Neuronal stem cell (in vitro differentiated cells): ENCODE results near the gene NDUFS2. TPM values are rescaled to one million over a fixed set of nuclear protein-coding genes. Genes with fewer than 3 reads are reported as not detected.
A peak's percentile ranks its signal among the peaks of the same experiment; 100 is the strongest.

Experiments
- DNase-seq: peaks from one replicate; pipeline ENCODE4 v3.0.0-alpha.2; 2013; ENCODE audit warnings: low spot score
- H2AFZ ChIP-seq: one replicate; pipeline ENCODE4 v1.6.1; 2013; ENCODE audit warnings: mild to moderate bottlenecking, low read length, inconsistent platforms
- H2AK5ac ChIP-seq: 2 replicates; pipeline ENCODE4 v1.6.1; 2013; ENCODE audit warnings: low read depth, mild to moderate bottlenecking, inconsistent platforms, low read length, moderate library complexity, mixed read lengths
- H2BK120ac ChIP-seq: 2 replicates; pipeline ENCODE4 v1.6.1; 2013; ENCODE audit warnings: low read depth, mild to moderate bottlenecking, inconsistent platforms, low read length, moderate library complexity, mixed read lengths
- H2BK12ac ChIP-seq: one replicate; pipeline ENCODE4 v1.6.1; 2013; ENCODE audit warnings: low read length, inconsistent platforms
- H2BK15ac ChIP-seq: 2 replicates; pipeline ENCODE4 v1.6.1; 2013; ENCODE audit warnings: mild to moderate bottlenecking, low read length, inconsistent platforms, mixed read lengths
- H2BK5ac ChIP-seq: one replicate; pipeline ENCODE4 v1.6.1; 2013; ENCODE audit warnings: inconsistent platforms, mild to moderate bottlenecking, low read length, moderate library complexity
- H3K14ac ChIP-seq: one replicate; pipeline ENCODE4 v1.6.1; 2013; ENCODE audit warnings: low read length, inconsistent platforms
- H3K18ac ChIP-seq: 2 replicates; pipeline ENCODE4 v1.6.1; 2013; ENCODE audit warnings: low read length, inconsistent platforms
- H3K23ac ChIP-seq: 2 replicates; pipeline ENCODE4 v1.6.1; 2013; ENCODE audit warnings: low read depth, mild to moderate bottlenecking, mixed read lengths, low read length, inconsistent platforms; ENCODE audit not compliant: poor library complexity
- H3K27ac ChIP-seq: replicated peaks from 3 replicates; pipeline ENCODE4 v1.5.1; 2013; ENCODE audit warnings: low read length, inconsistent platforms
- H3K27me3 ChIP-seq, 3 experiments: 2 replicates each; pipeline ENCODE4 v1.6.1; 2013; ENCODE audit warnings: low read length in 3 of 3, mild to moderate bottlenecking in 2 of 3, inconsistent platforms in 1 of 3, low read depth in 1 of 3, mixed read lengths in 1 of 3, moderate library complexity in 1 of 3; ENCODE audit not compliant: control insufficient read depth in 3 of 3, insufficient read depth in 3 of 3
- H3K36me3 ChIP-seq, 2 donors: replicated peaks in 1 of 2; 2 replicates each; pipeline ENCODE4 v1.6.1; 2013; ENCODE audit warnings: low read length in 2 of 2; ENCODE audit not compliant: control insufficient read depth in 2 of 2, insufficient read depth in 2 of 2
- H3K4ac ChIP-seq: 2 replicates; pipeline ENCODE4 v1.6.1; 2013; ENCODE audit warnings: inconsistent platforms, mild to moderate bottlenecking, low read length, moderate library complexity
- H3K4me1 ChIP-seq, 2 donors: 1 replicate in 1 of 2; 2 replicates in 1 of 2; pipeline ENCODE4 v1.6.1; 2013; ENCODE audit warnings: low read length in 2 of 2, low read depth in 1 of 2; ENCODE audit not compliant: control insufficient read depth in 2 of 2, insufficient read depth in 1 of 2
- H3K4me2 ChIP-seq: one replicate; pipeline ENCODE4 v1.6.1; 2013; ENCODE audit warnings: mild to moderate bottlenecking, low read length, inconsistent platforms; ENCODE audit not compliant: insufficient read depth, poor library complexity, severe bottlenecking
- H3K4me3 ChIP-seq, 2 donors: 2 replicates each; pipeline ENCODE4 v1.5.1; 2013; ENCODE audit warnings: low read length in 2 of 2, mild to moderate bottlenecking in 2 of 2, inconsistent platforms in 1 of 2, moderate library complexity in 1 of 2
- H3K79me1 ChIP-seq: one replicate; pipeline ENCODE4 v1.6.1; 2013; ENCODE audit warnings: low read depth, mild to moderate bottlenecking, inconsistent platforms, low read length, moderate library complexity
- H3K9ac ChIP-seq: one replicate; pipeline ENCODE4 v1.6.1; 2013; ENCODE audit warnings: mild to moderate bottlenecking, low read depth, low read length, inconsistent platforms; ENCODE audit not compliant: poor library complexity
- H3K9me3 ChIP-seq, 2 donors: replicated peaks in 1 of 2; 2 replicates each; pipeline versions ENCODE3 to v1.6.1; 2013; ENCODE audit warnings: low read length in 2 of 2, mild to moderate bottlenecking in 2 of 2, inconsistent platforms in 1 of 2, low read depth in 1 of 2, mixed read lengths in 1 of 2, moderate library complexity in 1 of 2; ENCODE audit not compliant: control insufficient read depth in 2 of 2, insufficient read depth in 1 of 2
- H4K8ac ChIP-seq: one replicate; pipeline ENCODE4 v1.6.1; 2013; ENCODE audit warnings: low read depth, mild to moderate bottlenecking, inconsistent platforms, low read length, moderate library complexity
- H4K91ac ChIP-seq: one replicate; pipeline ENCODE4 v1.6.1; 2013; ENCODE audit warnings: low read length, low read depth, mild to moderate bottlenecking, inconsistent platforms; ENCODE audit not compliant: poor library complexity
- WGBS, 2 donors: extraction: QIAGEN DNeasy Blood & Tissue Kit; methylation state at CpG; one replicate each; pipeline ENCODE4 v1.1.7; 2013; ENCODE audit warnings: missing lambda C conversion rate in 2 of 2, mixed read lengths in 1 of 2; ENCODE audit not compliant: insufficient read length in 2 of 2, insufficient replicate concordance in 1 of 2; ENCODE audit errors: extremely low coverage in 2 of 2; 5-methylcytosine and 5-hydroxymethylcytosine counted together
- polyA plus RNA-seq, 2 experiments: library from polyadenylated mRNA; stranded (reverse); fragments of 200-250 nt; gene quantifications; one replicate each; pipeline ENCODE4 v1.2.3, GENCODE V29; 2013

NDUFS2 gene
- 59.9 TPM for polyA plus RNA-seq (2013, experiment 1 of 2)
- polyA plus RNA-seq (2013, experiment 2 of 2): 60.5 TPM

DNA sequence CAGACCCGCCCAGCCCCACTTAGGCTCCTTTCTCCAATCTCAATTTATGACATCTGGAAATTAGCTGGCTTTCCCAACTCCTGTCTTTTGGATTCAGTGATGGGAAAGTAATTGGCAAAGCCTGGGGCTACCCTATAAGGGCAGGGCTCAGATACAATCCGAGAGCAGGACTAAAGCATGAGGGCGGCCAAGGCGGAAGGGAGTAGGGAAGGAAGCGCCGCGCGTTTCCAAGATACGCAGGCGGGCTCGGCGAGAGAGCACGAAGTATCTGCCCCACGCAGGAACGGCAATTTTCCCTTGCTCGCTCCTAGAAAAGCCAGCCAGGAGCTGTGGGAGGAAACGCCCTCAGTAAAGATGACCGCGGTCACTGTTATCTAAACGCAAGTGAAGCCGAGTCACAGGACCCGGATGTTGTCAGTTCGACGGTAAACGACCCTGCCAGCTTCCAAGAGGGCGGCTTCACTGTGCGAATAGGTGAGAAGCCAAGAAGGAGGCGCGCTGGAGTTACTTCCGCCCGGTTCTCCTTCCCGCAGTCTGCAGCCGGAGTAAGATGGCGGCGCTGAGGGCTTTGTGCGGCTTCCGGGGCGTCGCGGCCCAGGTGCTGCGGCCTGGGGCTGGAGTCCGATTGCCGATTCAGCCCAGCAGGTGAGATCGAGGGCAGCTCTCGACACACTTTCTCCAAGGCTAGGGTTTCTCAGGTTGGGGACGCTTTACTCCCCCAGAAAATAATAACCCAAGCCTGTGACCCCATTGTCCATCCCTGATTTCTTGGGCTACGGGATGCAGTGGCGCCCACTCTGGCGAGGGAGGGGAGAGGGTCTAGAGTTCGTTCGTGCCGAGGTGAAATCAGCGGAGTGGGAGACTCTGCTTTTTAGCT is at the start of gene NDUFS2:
Gene NDUFS2, plus strand, starts transcription at position 532 of the 877 bp plus-strand sequence. Its CDS starts 19 bp downstream, at position 551.
- Histone ChIP-seq H3K79me1 (no peaks in the 10 kb centered on the region), H3K9me3 (no peaks in the 10 kb centered on the region), H2AFZ (peak within 1 kb of the TSS; percentile 92), H3K4me3 (peak within 1 kb of the TSS; percentile 73 to 89), H3K27me3 (no peaks in the 10 kb centered on the region), H3K36me3 (peaks cover 8 to 37% of the 10 kb centered on the region in 2 donors), H3K18ac (peak within 1 kb of the TSS; percentile 95), H3K4me1 (peaks cover 26 to 45% of the 10 kb centered on the region in 2 donors), H2BK12ac (peak within 1 kb of the TSS; percentile 14), H2BK15ac (peak within 1 kb of the TSS; percentile 23), H3K27ac (peak within 1 kb of the TSS; percentile 82), H4K8ac (peak within 1 kb of the TSS; percentile 94), H4K91ac (peak within 1 kb of the TSS; percentile 34), H3K14ac (peak within 1 kb of the TSS; percentile 72), H2BK5ac (peak within 1 kb of the TSS; percentile 46), H2BK120ac (peak within 1 kb of the TSS; percentile 39), H2AK5ac (peak within 1 kb of the TSS; percentile 86), H3K9ac (no peak within 1 kb of the TSS), H3K4ac (peak within 1 kb of the TSS; percentile 31), H3K4me2 (peak within 1 kb of the TSS; percentile 45), H3K23ac (peak within 1 kb of the TSS; percentile 83)
- DNase-seq: peak; percentile 96
- no CpG with 5 or more reads among the region's 53 CpGs for WGBS, 2 donors

DNA sequence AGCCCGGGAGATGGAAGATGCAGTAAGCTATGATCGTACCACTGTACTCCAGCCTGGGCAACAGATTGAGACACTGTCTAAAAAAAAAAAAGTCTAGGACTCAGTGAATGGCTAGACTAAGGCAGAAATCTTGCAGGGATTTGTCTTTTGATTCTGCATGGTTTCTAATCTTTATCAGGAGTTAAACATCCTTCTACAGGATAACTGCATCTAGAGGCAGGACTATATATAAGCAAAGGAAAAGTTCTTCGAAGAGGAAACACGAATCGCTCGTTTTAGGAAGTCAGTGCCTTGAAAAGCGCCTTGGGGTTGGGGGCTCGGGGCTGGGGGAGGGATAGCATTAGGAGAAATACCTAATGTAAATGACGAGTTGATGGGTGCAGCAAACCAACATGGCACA is 49.0 kb upstream of the NDUFS2 start:
- Histone ChIP-seq H2BK15ac (no peak overlapping the region), H3K4me3 (peak overlapping the region in 1 of 2 donors; percentile 59), H4K91ac (no peak overlapping the region), H3K4me2 (no peak overlapping the region), H3K27me3 (no peaks in the 10 kb centered on the region), H3K4me1 (no peaks in the 10 kb centered on the region), H3K27ac (no peak overlapping the region), H2AFZ (peak overlapping the region; percentile 86), H2BK120ac (no peak overlapping the region), H4K8ac (no peak overlapping the region), H3K18ac (no peak overlapping the region), H3K23ac (no peak overlapping the region), H2BK12ac (no peak overlapping the region), H3K14ac (no peak overlapping the region), H3K9me3 (no peaks in the 10 kb centered on the region), H3K79me1 (no peaks in the 10 kb centered on the region), H3K4ac (no peak overlapping the region), H2AK5ac (no peak overlapping the region), H3K36me3 (peaks cover 8 to 16% of the 10 kb centered on the region in 2 donors), H2BK5ac (no peak overlapping the region), H3K9ac (no peak overlapping the region)
- DNase-seq: no peak
- WGBS, 2 donors: no CpG with 5 or more reads among the region's 9 CpGs

DNA sequence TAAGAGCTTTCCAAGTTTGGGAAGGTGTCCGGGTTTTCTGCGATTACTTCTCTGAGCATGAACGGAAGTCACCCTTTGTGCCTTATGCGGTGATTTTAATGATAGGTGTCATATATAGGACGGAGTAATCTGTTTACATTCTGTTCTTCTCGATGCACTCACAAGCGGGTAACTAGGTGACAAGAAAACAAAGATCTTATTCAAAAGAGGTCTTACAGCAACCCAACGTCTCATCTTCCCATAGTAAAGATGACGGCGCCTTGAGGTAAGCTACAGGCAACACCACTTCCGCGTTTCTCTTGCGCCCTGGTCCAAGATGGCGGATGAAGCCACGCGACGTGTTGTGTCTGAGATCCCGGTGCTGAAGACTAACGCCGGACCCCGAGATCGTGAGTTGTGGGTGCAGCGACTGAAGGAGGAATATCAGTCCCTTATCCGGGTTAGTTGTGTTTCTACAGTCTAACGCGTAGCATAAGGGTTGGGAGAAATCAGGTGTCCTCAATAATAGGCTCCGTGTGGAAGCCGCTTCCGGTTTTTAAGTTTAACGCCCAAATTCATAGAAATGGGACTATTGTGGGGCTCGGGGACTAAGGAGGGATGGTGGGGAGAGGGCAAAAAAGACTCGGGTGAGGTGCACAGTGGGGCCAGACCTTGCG is 48.4 kb upstream of the NDUFS2 start, which contains the start of gene UFC1:
Gene UFC1, plus strand, starts transcription at position 297 of the 656 bp plus-strand sequence. Its CDS starts 20 bp downstream, at position 317.
- Histone ChIP-seq H3K36me3 (peaks cover 8 to 22% of the 10 kb centered on the region in 2 donors), H3K4me2 (peak within 1 kb of the TSS; percentile 70), H3K79me1 (no peaks in the 10 kb centered on the region), H2BK5ac (peak within 1 kb of the TSS; percentile 8), H2AK5ac (no peak within 1 kb of the TSS), H4K8ac (no peak within 1 kb of the TSS), H3K14ac (no peak within 1 kb of the TSS), H3K9ac (peak within 1 kb of the TSS; percentile 80), H3K18ac (peak within 1 kb of the TSS; percentile 92), H3K4me3 (peak within 1 kb of the TSS; percentile 59 to 89), H3K27me3 (no peaks in the 10 kb centered on the region), H2BK15ac (no peak within 1 kb of the TSS), H3K23ac (no peak within 1 kb of the TSS), H3K27ac (peak within 1 kb of the TSS; percentile 84), H4K91ac (peak within 1 kb of the TSS; percentile 33), H3K4me1 (peaks cover under 1 to 2% of the 10 kb centered on the region in 2 donors), H2BK12ac (no peak within 1 kb of the TSS), H3K4ac (no peak within 1 kb of the TSS), H3K9me3 (no peaks in the 10 kb centered on the region), H2BK120ac (no peak within 1 kb of the TSS), H2AFZ (peak within 1 kb of the TSS; percentile 86)
- WGBS, 2 donors: no CpG with 5 or more reads among the region's 33 CpGs
- peak; percentile 73 for DNase-seq

DNA sequence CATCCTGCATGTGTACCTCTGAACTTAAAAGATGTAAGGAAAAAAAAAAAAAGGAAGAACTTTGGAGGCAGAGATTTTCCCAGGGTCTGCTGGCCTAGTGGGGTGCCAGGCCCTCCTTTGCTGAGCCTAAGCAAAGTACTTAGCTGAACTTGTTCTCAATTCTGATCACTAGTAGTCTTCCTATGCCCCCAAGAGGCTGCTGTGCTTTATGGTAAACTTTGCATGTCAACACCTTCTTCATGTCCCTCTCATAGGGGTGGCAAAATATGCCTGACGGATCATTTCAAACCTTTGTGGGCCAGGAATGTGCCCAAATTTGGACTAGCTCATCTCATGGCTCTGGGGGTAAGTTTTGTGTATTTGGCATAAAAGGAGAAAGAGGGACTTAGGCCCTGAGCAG is 44.3 kb upstream of the NDUFS2 start:
- no peak overlapping the region for H3K18ac ChIP-seq
- WGBS, 2 donors: no CpG with 5 or more reads among the region's 1 CpG
- H2AK5ac ChIP-seq: no peak overlapping the region
- H3K4ac ChIP-seq: no peak overlapping the region
- peaks cover 5 to 9% of the 10 kb centered on the region in 2 donors for H3K4me1 ChIP-seq
- no peak overlapping the region for H3K14ac ChIP-seq
- no peak overlapping the region for H2BK120ac ChIP-seq
- H4K8ac ChIP-seq: no peak overlapping the region
- H2BK15ac ChIP-seq: no peak overlapping the region
- H3K36me3 ChIP-seq: peaks cover 24 to 49% of the 10 kb centered on the region in 2 donors
- H3K9ac ChIP-seq: no peak overlapping the region
- no peaks in the 10 kb centered on the region for H3K9me3 ChIP-seq
- no peak overlapping the region for H2BK5ac ChIP-seq
- H2AFZ ChIP-seq: no peak overlapping the region
- peaks cover 5% of the 10 kb centered on the region for H3K79me1 ChIP-seq
- H3K4me3 ChIP-seq: no peak overlapping the region
- H3K23ac ChIP-seq: no peak overlapping the region
- no peak overlapping the region for H3K4me2 ChIP-seq
- no peak overlapping the region for H2BK12ac ChIP-seq
- no peak for DNase-seq
- H4K91ac ChIP-seq: no peak overlapping the region
- no peaks in the 10 kb centered on the region for H3K27me3 ChIP-seq
- no peak overlapping the region for H3K27ac ChIP-seq
